Endothelial cell of umbilical vein (primary cell): Measurements from ENCODE around the gene PKN3. TPM values are rescaled to one million over a fixed set of nuclear protein-coding genes. Genes with fewer than 3 reads are reported as not detected.

Experiments
- BruUV-seq: library from RNA; stranded (reverse); fragments of 400-500 nt; replicated peaks from 2 replicates; lab custom pipeline; 2021; lab: Mats Ljungman, UMichigan
- CTCF ChIA-PET: fragments of 300-600, 350-600 bp; sonication (Branson Sonifier 250); formaldehyde crosslinking; loops from one replicate; lab custom pipeline; 2021; ENCODE audit warnings: antibody characterized with exemption, inconsistent platforms; lab: Charles Lee
- POLR2A ChIA-PET: fragments of 300-600, 350-600 bp; sonication (Branson Sonifier 250); formaldehyde crosslinking; loops from one replicate; lab custom pipeline; 2021; ENCODE audit warnings: antibody characterized with exemption, inconsistent platforms; lab: Charles Lee
- DNase-seq: peaks from one replicate; pipeline ENCODE4 v3.0.0-alpha.2; 2011; ENCODE audit warnings: low read depth, low spot score
- FAIRE-seq: peaks from 2 replicates; lab custom pipeline; 2011; peaks lifted over from hg19 to GRCh38; lab: Jason Lieb, UNC
- H2AFZ ChIP-seq: 2 replicates; pipeline ENCODE4 v1.6.0; 2012; ENCODE audit warnings: low read depth, low read length, control low read depth, inconsistent platforms
- H3K27ac ChIP-seq: 2 replicates; pipeline ENCODE4 v1.5.1; 2011; ENCODE audit warnings: low read depth, mild to moderate bottlenecking, control low read depth, low read length, moderate library complexity; ENCODE audit not compliant: insufficient read depth
- H3K27me3 ChIP-seq, 2 experiments: 2 replicates each; pipeline versions ENCODE4 v1.6.0 to v1.6.1; 2011; ENCODE audit warnings: low read length in 2 of 2, mixed read lengths in 1 of 2; ENCODE audit not compliant: control insufficient read depth in 2 of 2, insufficient read depth in 2 of 2
- H3K36me3 ChIP-seq, 2 experiments: 2 replicates in 1 of 2; 3 replicates in 1 of 2; pipeline ENCODE4 v1.5.1; 2011; ENCODE audit warnings: low read length in 2 of 2, mild to moderate bottlenecking in 1 of 2, moderate library complexity in 1 of 2; ENCODE audit not compliant: control insufficient read depth in 2 of 2, insufficient read depth in 2 of 2; ENCODE audit errors: extremely low read depth in 1 of 2
- H3K4me1 ChIP-seq: 3 replicates; pipeline ENCODE4 v1.5.1; 2011; ENCODE audit warnings: mild to moderate bottlenecking, low read length; ENCODE audit not compliant: control insufficient read depth, insufficient read depth; ENCODE audit errors: extremely low read depth
- H3K4me2 ChIP-seq: 2 replicates; pipeline ENCODE4 v1.6.1; 2011; ENCODE audit warnings: low read length, control low read depth, mixed read lengths; ENCODE audit not compliant: insufficient read depth
- H3K4me3 ChIP-seq, 3 experiments: fragments of 200-600 bp in 1 of 3; sonication (generic), shearing (Covaris generic) in 1 of 3; replicated peaks in 1 of 3; 2 replicates each; pipeline ENCODE4 v1.5.1; 2011 to 2016; ENCODE audit warnings: control low read depth in 3 of 3, low read length in 3 of 3, mild to moderate bottlenecking in 2 of 3, inconsistent platforms in 1 of 3, low read depth in 1 of 3, moderate library complexity in 1 of 3; ENCODE audit not compliant: insufficient read depth in 1 of 3
- H3K79me2 ChIP-seq: 2 replicates; pipeline ENCODE4 v1.6.0; 2012; ENCODE audit warnings: low read length, inconsistent platforms; ENCODE audit not compliant: control insufficient read depth, insufficient read depth
- H3K9ac ChIP-seq: replicated peaks from 2 replicates; pipeline ENCODE3; 2011; ENCODE audit warnings: low read length, control low read depth; ENCODE audit not compliant: insufficient read depth; ENCODE audit errors: extremely low read depth
- H3K9me1 ChIP-seq: replicated peaks from 3 replicates; pipeline ENCODE4 v1.6.0; 2011; ENCODE audit warnings: mild to moderate bottlenecking, low read length; ENCODE audit not compliant: control insufficient read depth, insufficient read depth; ENCODE audit errors: extremely low read depth
- H3K9me3 ChIP-seq: replicated peaks from 2 replicates; pipeline ENCODE4 v1.5.1; 2012; ENCODE audit warnings: low read length, inconsistent platforms; ENCODE audit not compliant: control insufficient read depth, insufficient read depth
- H4K20me1 ChIP-seq: replicated peaks from 2 replicates; pipeline ENCODE3; 2011; ENCODE audit warnings: mild to moderate bottlenecking, low read length; ENCODE audit not compliant: control insufficient read depth, insufficient read depth; ENCODE audit errors: extremely low read depth
- CTCF ChIP-seq, 2 donors: IDR thresholded peaks; 1 replicate in 1 of 2; 2 replicates in 1 of 2; pipeline ENCODE4 v1.5.1; 2011; ENCODE audit warnings: low read length in 2 of 2, mild to moderate bottlenecking in 2 of 2, moderate library complexity in 2 of 2, control low read depth in 1 of 2, inconsistent platforms in 1 of 2, low read depth in 1 of 2; ENCODE audit not compliant: insufficient read depth in 1 of 2; ENCODE audit errors: extremely low read depth in 1 of 2
- EZH2 ChIP-seq: IDR thresholded peaks from 2 replicates; pipeline ENCODE4 v1.6.1; 2012; ENCODE audit warnings: borderline replicate concordance, low read depth, mild to moderate bottlenecking, moderate library complexity, low read length, inconsistent platforms; ENCODE audit not compliant: severe bottlenecking
- FOS ChIP-seq: IDR thresholded peaks from 2 replicates; pipeline ENCODE4 v1.6.1; 2011; ENCODE audit warnings: mild to moderate bottlenecking, low read length, moderate library complexity, borderline replicate concordance; ENCODE audit not compliant: insufficient read depth
- GATA2 ChIP-seq: IDR thresholded peaks from 2 replicates; pipeline ENCODE4 v1.7.0; 2011; ENCODE audit warnings: low read depth, mild to moderate bottlenecking, moderate library complexity, mixed read lengths, low read length; ENCODE audit not compliant: insufficient read length, insufficient read depth
- JUN ChIP-seq: IDR thresholded peaks from 2 replicates; pipeline ENCODE4 v1.6.1; 2011; ENCODE audit warnings: borderline replicate concordance, low read depth; ENCODE audit not compliant: insufficient read length, insufficient read depth
- MAX ChIP-seq: IDR thresholded peaks from 2 replicates; pipeline ENCODE4 v1.6.1; 2011; ENCODE audit not compliant: insufficient read depth, insufficient read length
- MYC ChIP-seq: IDR thresholded peaks from one replicate; pipeline ENCODE4 v1.6.1; 2011; ENCODE audit warnings: mild to moderate bottlenecking, low read depth, low read length
- POLR2A ChIP-seq: IDR thresholded peaks from 2 replicates; pipeline ENCODE4 v1.6.1; 2012; ENCODE audit warnings: low read depth, mild to moderate bottlenecking, control low read depth, low read length
- POLR2AphosphoS5 ChIP-seq: IDR thresholded peaks from 2 replicates; pipeline ENCODE4 v1.6.1; 2012; ENCODE audit warnings: low read depth, mild to moderate bottlenecking, control low read depth, low read length, moderate library complexity; ENCODE audit not compliant: insufficient read depth
- dilution Hi-C: fragments of 300-500 bp; cut with MboI; formaldehyde crosslinking; loops from one replicate; pipeline ENCODE4 v1.15.0; 2019; ENCODE audit warnings: low sequenced_read_pairs; ENCODE audit not compliant: extremely low pct_ligation_motif_present
- intact Hi-C: fragments of 100-400 bp; cut with micrococcal nuclease; formaldehyde crosslinking; loops from one replicate; pipeline ENCODE4 v1.10.0; 2022
- polyA plus RNA-seq, 4 experiments: library from polyadenylated mRNA; depleted of rRNA in 3 of 4; stranded (reverse) in 3 of 4; unstranded in 1 of 4; fragments of >200 nt; gene quantifications; 2 replicates each; pipeline versions ENCODE4 v1.2.1 to v1.2.3, GENCODE V29; 2011 to 2012; ENCODE audit warnings: missing spikeins in 1 of 4
- total RNA-seq: library from RNA; stranded (reverse); gene quantifications from 2 replicates; pipeline ENCODE4 v1.2.3, GENCODE V29; 2021

Gene PKN3
- total and polyA plus RNA-seq, 2 donors (not counting 3 experiments of a cell fraction or from before 2014, with no cell fraction given), result 29.5 to 40.4 TPM

GRCh38 chr9:128654481-128654880, 47.8 kb upstream of the PKN3 start:
- CTCF ChIA-PET, result interaction anchor here (1.1 to 1.3 kb wide), 2 partner anchors 8 to 18 kb away, joined by 3 to 6 read pairs; no protein-coding TSS in a partner anchor

More at GRCh38 chr9:128654481-128654880, 47.8 kb upstream of the PKN3 start:
- Histone ChIP-seq H3K79me2 (peaks cover 5% of the 10 kb centered on the region), H3K4me1 (peaks cover 2% of the 10 kb centered on the region), H3K9me3 (no peaks in the 10 kb centered on the region), H3K36me3 (no peaks in the 10 kb centered on the region), H3K4me3 (no peak overlapping the region), H3K27ac (no peak overlapping the region), H3K9me1 (no peaks in the 10 kb centered on the region), H3K4me2 (no peak overlapping the region), H4K20me1 (no peaks in the 10 kb centered on the region), H2AFZ (no peak overlapping the region), H3K9ac (no peak overlapping the region), H3K27me3 (no peaks in the 10 kb centered on the region)
- POLR2A ChIA-PET, result no interaction called here
- dilution Hi-C loops (no loop called here), intact Hi-C loops (no loop called here)
- DNase-seq (no peak), FAIRE-seq (no peak)
- TF ChIP-seq POLR2A (no peak), FOS (no peak), MAX (no peak), CTCF (IDR thresholded peaks at IDR 0.05; ENCODE audit: extremely low read depth in 1 of 2, insufficient read depth in 1 of 2, low read depth in 1 of 2, low read length in 2 of 2) (no peak), JUN (no peak), EZH2 (no peak), MYC (no peak), GATA2 (no peak), POLR2AphosphoS5 (no peak)
- no TSS peak for BruUV-seq
